HUES64 (cell line): ENCODE results near the gene DIAPH3.
"Not testable (repeated sequence)": the region's sequence is repeated elsewhere in the genome, so short reads cannot be mapped to it uniquely, and the experiment has no call there.

Experiments
- H3K27ac ChIP-seq: 2 replicates; pipeline ENCODE4 v1.7.0; 2013; ENCODE audit warnings: low read depth, low read length, inconsistent platforms
- H3K27me3 ChIP-seq: 2 replicates; pipeline ENCODE4 v1.6.1; 2013; ENCODE audit warnings: mild to moderate bottlenecking, low read length; ENCODE audit not compliant: insufficient read depth
- H3K36me3 ChIP-seq: 2 replicates; pipeline ENCODE4 v1.6.1; 2013; ENCODE audit warnings: mild to moderate bottlenecking, low read length; ENCODE audit not compliant: insufficient read depth
- H3K4me1 ChIP-seq: 2 replicates; pipeline ENCODE4 v1.6.1; 2013; ENCODE audit warnings: mild to moderate bottlenecking, low read length, moderate library complexity; ENCODE audit not compliant: insufficient read depth
- H3K4me3 ChIP-seq: 2 replicates; pipeline ENCODE4 v1.5.1; 2013; ENCODE audit warnings: mild to moderate bottlenecking, low read length, moderate library complexity
- H3K9ac ChIP-seq: 2 replicates; pipeline ENCODE4 v1.6.1; 2013; ENCODE audit warnings: mild to moderate bottlenecking, low read depth, low read length
- H3K9me3 ChIP-seq: 2 replicates; pipeline ENCODE4 v1.6.1; 2013; ENCODE audit warnings: low read depth, low read length; ENCODE audit not compliant: insufficient read depth
- WGBS: fragments of 150-250, 120-280 bp; methylation state at CpG from one replicate; pipeline ENCODE4 v1.1.7; 2013; ENCODE audit warnings: missing lambda C conversion rate; 5-methylcytosine and 5-hydroxymethylcytosine counted together

The DIAPH3 gene

DNA sequence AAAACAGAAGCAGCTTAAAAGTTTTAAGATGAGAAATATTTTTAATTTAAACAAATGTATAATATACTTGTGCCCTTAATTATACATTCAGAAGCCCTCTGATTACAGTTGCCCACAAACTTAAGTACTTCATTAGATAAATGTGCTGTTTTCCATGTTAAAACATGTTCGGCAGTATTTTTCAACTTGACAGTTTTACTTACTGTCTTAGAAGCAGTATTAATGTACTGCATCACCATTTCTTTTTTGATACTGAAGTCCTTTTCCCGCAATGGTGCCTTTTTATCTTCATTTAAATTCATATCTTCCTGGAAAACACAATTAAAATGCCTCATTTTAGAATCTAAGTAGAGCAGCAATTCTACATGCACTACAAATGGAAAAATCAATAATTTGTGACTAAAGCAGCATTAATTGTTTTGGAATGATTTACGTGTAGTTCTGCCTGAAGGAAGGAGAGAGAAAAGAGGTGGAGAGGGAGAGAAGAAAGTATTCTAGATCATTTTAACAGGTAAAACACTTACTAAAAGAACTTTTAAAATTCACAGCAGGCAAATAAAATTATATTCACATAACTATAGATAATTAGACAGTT, 70.2 kb downstream of the DIAPH3 start:
- 95% methylated on average over 3 of the region's 3 CpGs for WGBS
- peaks cover 30% of the 10 kb centered on the region for H3K36me3 ChIP-seq
- H3K4me1 ChIP-seq, result no peaks in the 10 kb centered on the region; the same call in 1 of the 2 replicates
- no peaks in the 10 kb centered on the region for H3K27me3 ChIP-seq
- H3K9ac ChIP-seq, result no peak overlapping the region
- H3K4me3 ChIP-seq, result no peak overlapping the region
- no peaks in the 10 kb centered on the region for H3K9me3 ChIP-seq
- H3K27ac ChIP-seq, result no peak overlapping the region

DNA sequence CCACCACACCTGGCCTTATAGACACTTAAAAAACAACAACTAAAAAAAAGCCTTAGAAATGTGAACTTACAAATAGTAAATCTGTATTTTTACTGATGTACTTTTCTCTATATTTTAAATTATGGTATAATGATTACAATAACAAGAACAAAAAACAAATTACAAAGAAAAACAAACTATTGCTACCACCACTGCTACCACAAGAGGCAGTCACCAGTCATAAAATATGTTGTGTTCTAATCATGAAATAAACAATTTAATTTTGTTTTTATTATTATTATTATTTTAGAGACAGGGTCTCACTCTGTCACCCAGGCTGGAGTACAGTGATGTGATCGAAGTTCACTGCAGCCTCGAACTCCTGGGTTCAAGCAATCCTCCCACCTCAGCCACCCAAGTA, 72.2 kb downstream of the DIAPH3 start:
- no peak overlapping the region for H3K9ac ChIP-seq
- 98% methylated on average over 2 of the region's 2 CpGs for WGBS
- no peaks in the 10 kb centered on the region for H3K27me3 ChIP-seq
- no peaks in the 10 kb centered on the region for H3K9me3 ChIP-seq
- no peak overlapping the region for H3K27ac ChIP-seq
- no peak overlapping the region for H3K4me3 ChIP-seq
- H3K36me3 ChIP-seq, result peaks cover 26% of the 10 kb centered on the region
- no peaks in the 10 kb centered on the region; the same call in 1 of the 2 replicates for H3K4me1 ChIP-seq

DNA sequence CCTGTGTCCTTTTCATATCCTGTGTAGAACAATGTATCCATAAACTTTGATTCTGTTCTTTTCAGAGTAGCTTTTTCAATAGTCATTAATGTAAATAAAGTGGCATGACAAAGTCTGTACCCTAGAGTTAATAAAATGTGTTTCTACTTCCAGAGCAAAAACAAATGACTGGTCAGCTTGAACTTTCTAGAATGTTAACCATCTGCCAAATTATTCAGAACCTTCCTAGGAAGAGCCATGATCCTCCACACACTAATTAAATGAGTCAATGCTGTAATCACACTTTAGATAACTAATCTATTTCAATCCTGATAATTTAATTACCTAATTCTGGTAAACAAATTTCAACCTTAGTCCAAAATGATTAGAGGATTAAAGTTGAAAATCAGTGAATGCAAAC, 73.2 kb downstream of the DIAPH3 start:
- Histone ChIP-seq H3K27me3 (no peaks in the 10 kb centered on the region), H3K4me1 (no peaks in the 10 kb centered on the region; the same call in 1 of the 2 replicates), H3K4me3 (no peak overlapping the region), H3K9ac (no peak overlapping the region), H3K36me3 (peaks cover 26% of the 10 kb centered on the region), H3K27ac (no peak overlapping the region), H3K9me3 (no peaks in the 10 kb centered on the region)

DNA sequence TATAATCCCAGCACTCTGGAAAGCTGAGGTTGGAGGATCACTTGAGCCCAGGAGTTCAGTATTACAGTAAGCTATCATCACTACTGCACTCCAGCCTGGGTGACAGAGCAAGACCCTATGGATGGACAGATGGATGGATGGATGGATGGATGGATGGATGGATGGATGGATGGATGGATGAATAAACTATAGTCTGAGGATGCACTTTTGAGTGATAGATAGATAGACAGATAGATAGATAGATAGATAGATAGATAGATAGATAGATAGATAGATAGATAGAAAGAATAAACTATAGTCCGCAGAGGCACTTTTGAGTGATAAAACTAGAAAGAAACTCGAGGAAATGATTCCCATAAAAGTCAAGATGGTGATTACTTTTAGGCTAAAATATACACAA, 79.9 kb downstream of the DIAPH3 start:
- 96% methylated on average over 2 of the region's 2 CpGs for WGBS
- not testable (repeated sequence) for H3K4me1 ChIP-seq, H3K36me3 ChIP-seq

DNA sequence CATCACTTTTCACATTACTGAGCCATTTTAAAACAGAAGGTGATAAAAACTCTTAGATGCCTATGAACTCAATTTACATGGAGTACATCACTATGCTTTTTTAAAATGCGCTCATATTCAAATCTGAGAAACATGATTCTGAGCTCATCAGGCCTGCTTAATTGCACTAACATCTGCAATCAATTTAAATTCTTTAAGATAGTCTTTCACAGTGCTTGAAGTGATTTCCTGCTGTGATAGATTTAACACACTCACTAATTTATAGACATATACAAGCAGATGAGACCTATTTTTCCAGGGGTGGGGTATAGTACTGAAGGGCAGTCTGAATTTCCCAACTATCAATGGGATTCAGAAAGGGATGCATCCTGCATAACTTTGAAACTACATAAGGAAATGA, 82.9 kb downstream of the DIAPH3 start:
- Histone ChIP-seq H3K4me1 (no peaks in the 10 kb centered on the region), H3K27ac (no peak overlapping the region), H3K27me3 (no peaks in the 10 kb centered on the region), H3K4me3 (no peak overlapping the region), H3K36me3 (peaks cover 2% of the 10 kb centered on the region; the same call in 1 of the 2 replicates), H3K9me3 (no peaks in the 10 kb centered on the region), H3K9ac (no peak overlapping the region)
- 97% methylated on average over 1 of the region's 1 CpG for WGBS

More for the DNA sequence above, 79.9 kb downstream of the DIAPH3 start:
- not testable (repeated sequence) for H3K9ac ChIP-seq, H3K9me3 ChIP-seq, H3K4me3 ChIP-seq, H3K27ac ChIP-seq, H3K27me3 ChIP-seq

DNA sequence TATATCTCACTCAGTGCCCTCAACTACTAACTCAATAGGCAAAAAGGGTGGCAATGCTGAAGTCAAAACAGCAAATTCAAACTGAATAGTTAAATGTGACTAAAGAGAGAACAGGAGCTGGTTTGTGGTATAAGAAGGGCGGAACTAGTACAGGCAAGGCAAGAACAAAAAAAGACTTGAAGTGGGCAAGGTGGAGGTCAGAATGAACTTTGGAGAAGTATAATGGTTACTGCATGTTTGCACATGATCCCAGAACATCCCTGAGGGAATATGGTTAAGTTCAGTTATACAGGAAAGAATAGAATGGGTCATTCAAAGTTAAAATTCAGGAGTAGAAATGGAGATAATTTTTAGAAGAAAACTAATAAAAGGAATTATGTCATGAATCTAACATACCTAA, 85.5 kb downstream of the DIAPH3 start:
- Histone ChIP-seq H3K27ac (no peak overlapping the region), H3K9me3 (no peaks in the 10 kb centered on the region), H3K9ac (no peak overlapping the region), H3K4me3 (no peak overlapping the region), H3K27me3 (no peaks in the 10 kb centered on the region), H3K4me1 (no peaks in the 10 kb centered on the region), H3K36me3 (peaks cover 5% of the 10 kb centered on the region; the same call in 1 of the 2 replicates)
- WGBS, result 89% methylated on average over 1 of the region's 1 CpG

DNA sequence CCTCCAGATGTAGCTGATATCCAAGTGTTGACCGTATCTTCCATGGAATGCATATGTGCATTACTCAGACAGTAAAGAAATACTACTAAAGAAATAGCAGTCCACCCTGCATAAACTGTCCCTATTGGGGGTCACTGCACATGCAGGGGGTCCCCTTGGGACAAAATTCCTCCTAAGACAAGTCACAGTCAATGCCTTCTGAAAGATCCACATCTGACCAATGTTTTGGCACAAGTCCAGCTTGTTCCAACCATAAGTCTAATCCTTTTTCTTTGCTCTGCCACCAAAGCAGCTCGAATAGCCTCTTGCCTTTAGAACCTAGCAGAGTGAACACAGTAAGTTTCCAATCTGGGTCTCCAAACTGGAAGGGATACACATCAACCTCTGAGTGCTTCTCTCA, 87.9 kb downstream of the DIAPH3 start:
- Histone ChIP-seq H3K36me3 (peaks cover 5% of the 10 kb centered on the region; the same call in 1 of the 2 replicates), H3K9me3 (no peaks in the 10 kb centered on the region), H3K27ac (no peak overlapping the region), H3K4me1 (no peaks in the 10 kb centered on the region), H3K27me3 (no peaks in the 10 kb centered on the region), H3K9ac (no peak overlapping the region), H3K4me3 (no peak overlapping the region)
- 96% methylated on average over 2 of the region's 2 CpGs for WGBS

DNA sequence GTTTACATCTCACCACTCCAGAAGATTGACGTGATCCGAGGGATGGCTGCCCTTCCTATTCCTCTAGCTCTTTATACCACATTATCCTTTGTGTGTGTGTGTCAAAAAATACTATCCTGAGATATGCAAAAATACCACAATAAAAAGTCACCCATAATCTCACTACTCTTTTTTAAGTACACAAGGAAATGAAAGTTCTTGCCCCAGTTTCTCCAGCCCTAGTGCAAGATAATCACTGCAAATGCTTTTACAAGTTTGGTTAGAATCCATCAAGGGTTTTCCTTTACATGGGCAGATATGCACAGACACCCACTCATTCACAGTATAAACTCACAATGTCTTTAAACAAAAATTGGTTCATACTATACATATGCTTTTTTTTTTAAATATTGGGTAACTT, 89.3 kb downstream of the DIAPH3 start:
- H3K27me3 ChIP-seq, result no peaks in the 10 kb centered on the region
- no peaks in the 10 kb centered on the region for H3K9me3 ChIP-seq
- WGBS, result no CpG with 5 or more reads among the region's 2 CpGs
- H3K36me3 ChIP-seq, result peaks cover 5% of the 10 kb centered on the region; the same call in 1 of the 2 replicates
- H3K27ac ChIP-seq, result no peak overlapping the region
- no peaks in the 10 kb centered on the region for H3K4me1 ChIP-seq
- no peak overlapping the region for H3K4me3 ChIP-seq
- H3K9ac ChIP-seq, result no peak overlapping the region

DNA sequence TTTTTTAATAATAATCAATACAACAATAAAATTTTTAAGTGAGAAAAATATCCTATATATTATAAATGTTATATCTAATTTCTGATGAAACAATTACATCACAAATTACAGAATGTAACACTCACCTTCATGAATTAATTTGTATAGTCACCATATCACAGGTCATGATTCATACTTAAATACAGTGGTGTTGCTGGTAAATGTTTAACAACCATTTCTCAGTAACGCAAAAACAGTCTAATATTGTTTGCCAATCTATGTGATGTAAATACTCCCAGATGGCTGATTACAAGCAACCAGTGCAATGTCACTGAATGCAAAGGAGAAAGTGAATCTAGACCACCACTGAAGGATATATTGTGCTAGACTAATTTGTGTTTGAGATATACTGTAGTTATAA, 97.5 kb downstream of the DIAPH3 start:
- H3K9me3 ChIP-seq, result no peaks in the 10 kb centered on the region
- H3K27me3 ChIP-seq, result no peaks in the 10 kb centered on the region
- no peaks in the 10 kb centered on the region for H3K36me3 ChIP-seq
- no peak overlapping the region for H3K4me3 ChIP-seq
- H3K4me1 ChIP-seq, result no peaks in the 10 kb centered on the region; the same call in 1 of the 2 replicates
- H3K9ac ChIP-seq, result no peak overlapping the region
- 100% methylated on average over 1 of the region's 1 CpG for WGBS
- H3K27ac ChIP-seq, result no peak overlapping the region

DNA sequence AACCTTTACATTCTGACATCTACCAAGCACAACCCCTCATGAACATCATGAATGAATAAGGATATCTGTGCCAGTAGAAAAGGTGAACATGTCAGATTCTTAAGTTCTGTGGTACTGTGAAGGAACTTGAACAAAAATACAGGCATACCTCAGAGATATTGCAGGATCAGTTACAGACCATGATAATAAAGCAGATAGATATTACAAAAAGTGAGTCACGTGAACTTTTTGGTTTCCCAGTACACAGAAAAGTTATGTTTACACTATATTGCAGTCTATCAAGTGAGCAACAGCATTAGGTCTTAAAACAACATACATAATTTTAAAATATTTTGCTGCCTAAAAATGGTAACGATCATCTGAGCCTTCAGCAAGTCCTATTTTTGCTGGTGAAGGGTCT, 101.2 kb downstream of the DIAPH3 start:
- H3K9ac ChIP-seq, result no peak overlapping the region
- no peak overlapping the region for H3K4me3 ChIP-seq
- H3K27me3 ChIP-seq, result no peaks in the 10 kb centered on the region
- H3K36me3 ChIP-seq, result no peaks in the 10 kb centered on the region
- WGBS, result 98% methylated on average over 2 of the region's 2 CpGs
- H3K4me1 ChIP-seq, result no peaks in the 10 kb centered on the region; the same call in 1 of the 2 replicates
- no peaks in the 10 kb centered on the region for H3K9me3 ChIP-seq
- H3K27ac ChIP-seq, result no peak overlapping the region

DNA sequence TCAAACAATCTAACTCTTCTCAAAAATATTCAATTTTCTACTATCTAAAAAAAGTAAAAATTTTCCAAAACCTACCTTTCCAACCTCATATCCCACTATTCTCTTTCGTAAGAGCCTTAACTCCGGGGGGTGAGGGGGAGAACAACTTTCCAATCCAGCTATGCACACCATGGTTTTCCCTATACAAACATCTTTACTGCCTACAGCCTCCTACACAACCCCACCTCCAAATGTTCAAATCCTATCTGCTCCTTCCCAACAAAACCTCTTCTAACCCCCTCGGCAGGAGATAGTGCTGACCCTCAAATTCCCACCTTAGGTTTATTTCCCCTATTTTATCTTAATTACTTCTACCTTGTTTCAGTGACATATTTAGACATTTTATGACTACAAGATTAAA, 102.0 kb downstream of the DIAPH3 start:
- Histone ChIP-seq H3K9me3 (no peaks in the 10 kb centered on the region), H3K4me3 (no peak overlapping the region), H3K9ac (no peak overlapping the region), H3K4me1 (no peaks in the 10 kb centered on the region; the same call in 1 of the 2 replicates), H3K36me3 (no peaks in the 10 kb centered on the region), H3K27ac (no peak overlapping the region), H3K27me3 (no peaks in the 10 kb centered on the region)
- 92% methylated on average over 3 of the region's 3 CpGs for WGBS

DNA sequence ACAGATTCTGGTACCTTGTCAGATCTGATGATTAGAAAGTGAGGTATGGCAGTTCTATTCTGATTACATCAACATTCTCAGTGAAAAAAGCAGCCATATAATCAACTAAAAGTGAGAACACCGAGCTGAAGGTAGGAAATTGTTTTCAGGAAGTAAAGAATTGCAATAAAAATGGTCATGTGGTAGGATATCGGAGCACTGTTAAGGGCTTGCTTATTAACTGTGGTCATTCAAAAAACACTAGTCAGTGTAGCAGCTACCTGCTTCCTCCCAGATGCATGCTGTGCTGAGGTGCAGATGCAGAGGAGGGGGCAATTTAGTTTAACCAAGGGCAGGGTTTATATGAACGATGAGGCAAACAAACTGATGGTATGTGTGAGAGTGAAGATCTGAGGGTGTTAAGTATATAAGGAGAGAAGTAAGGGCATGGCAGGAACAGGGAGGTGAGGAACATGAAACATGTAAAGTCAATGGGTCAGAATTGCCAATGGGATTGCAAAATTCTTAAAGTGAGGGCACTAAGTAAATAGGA, 111.9 kb downstream of the DIAPH3 start:
- Histone ChIP-seq H3K27me3 (no peaks in the 10 kb centered on the region), H3K36me3 (no peaks in the 10 kb centered on the region), H3K9ac (no peak overlapping the region), H3K4me3 (no peak overlapping the region), H3K9me3 (no peaks in the 10 kb centered on the region), H3K27ac (no peak overlapping the region), H3K4me1 (peaks cover 3% of the 10 kb centered on the region; the same call in 1 of the 2 replicates)
- 91% methylated on average over 3 of the region's 3 CpGs for WGBS
